ENCODE data around the gene ZNF184.

The ZNF184 gene

GRCh38 chr6:27419363-27419762, 53.5 kb downstream of the ZNF184 start:
- no peak for DNase-seq

DNA sequence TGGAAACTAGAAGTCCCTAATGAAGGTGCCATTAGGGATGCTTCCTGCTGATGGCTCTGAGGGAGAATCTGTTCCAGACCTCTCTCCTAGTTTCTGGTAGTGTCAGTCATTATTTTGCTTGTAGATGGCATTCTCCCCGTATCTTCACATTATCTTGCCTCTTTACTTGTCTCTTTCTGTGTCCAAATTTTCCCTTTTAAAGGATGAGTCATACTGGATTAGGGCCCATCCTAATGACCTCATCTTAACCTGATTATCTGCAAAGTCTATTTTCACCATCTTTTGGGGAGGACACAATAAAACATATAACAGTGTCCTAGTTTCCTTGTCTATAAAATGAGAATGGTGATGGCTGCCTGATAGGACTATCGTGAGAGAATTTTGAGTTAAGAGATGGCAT, 57.0 kb downstream of the ZNF184 start:
- no peak for DNase-seq

DNA sequence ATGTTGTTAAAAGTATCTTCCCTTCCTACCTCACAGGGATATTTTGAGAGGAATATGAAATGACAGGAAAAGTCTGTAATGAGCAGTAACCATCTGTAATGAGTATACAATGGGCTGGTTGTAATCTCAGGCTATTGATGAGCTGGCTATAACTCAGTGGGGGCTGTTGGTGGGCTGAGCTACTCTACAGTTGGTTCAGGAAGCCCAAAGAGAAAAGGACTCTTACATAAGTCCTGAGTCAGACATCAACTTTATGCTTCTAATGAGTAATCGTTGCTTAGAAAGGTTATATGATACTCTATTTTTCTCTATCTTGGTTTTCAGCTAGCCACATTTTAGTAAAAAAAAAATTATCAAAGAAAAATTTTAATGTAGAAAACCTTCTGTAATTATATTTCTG, 57.9 kb downstream of the ZNF184 start:
- DNase-seq: no peak

DNA sequence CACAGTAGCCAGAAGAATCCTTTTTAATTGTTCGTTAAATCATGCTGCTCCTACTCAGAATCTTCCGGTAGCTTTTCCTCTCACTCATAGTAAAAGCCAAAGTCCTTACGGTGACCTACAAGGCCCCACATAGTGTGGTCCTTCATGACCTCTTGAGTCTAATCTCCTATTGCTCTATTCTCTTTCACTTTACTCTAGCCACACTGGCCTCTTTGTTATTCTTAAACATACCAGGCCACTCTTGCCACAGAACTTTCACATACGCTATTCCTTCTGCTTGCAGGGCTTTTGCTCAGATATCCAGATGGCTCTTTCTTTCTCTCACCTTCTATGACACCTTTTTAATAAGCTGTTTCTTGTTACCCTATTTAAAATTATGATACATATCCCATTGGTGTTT, 58.6 kb downstream of the ZNF184 start:
- DNase-seq: no peak

DNA sequence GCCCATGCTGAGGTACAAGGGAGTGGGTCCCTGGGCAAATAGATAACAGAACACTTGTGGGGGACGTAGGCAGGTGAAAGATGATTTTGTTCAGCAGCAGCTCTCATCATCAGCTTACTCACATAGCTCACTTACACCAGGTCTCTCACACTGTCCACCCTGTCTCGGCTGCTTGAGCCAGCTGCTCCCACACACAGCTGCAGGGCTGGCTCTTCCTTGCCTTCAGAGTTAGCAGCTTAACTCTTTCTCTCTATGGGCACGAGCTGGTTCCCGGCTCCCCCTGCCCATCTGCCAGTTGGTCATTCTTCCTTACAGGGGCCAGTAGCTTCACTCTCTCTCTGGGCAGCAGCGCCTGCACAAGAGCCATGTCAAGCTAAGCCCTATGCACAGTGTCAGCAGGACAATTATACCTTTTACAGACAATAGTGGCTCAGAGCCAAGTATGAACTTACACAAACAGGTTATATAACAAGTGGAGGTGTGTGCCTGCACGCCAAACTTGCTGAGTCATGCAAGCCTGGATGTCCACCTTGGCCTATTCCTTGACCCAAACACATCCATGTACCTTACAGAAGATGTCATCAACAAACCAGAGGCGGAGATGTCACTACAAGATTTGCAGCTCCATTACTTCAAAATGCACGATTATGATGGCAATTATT, 65.6 kb downstream of the ZNF184 start:
- DNase-seq: no peak

DNA sequence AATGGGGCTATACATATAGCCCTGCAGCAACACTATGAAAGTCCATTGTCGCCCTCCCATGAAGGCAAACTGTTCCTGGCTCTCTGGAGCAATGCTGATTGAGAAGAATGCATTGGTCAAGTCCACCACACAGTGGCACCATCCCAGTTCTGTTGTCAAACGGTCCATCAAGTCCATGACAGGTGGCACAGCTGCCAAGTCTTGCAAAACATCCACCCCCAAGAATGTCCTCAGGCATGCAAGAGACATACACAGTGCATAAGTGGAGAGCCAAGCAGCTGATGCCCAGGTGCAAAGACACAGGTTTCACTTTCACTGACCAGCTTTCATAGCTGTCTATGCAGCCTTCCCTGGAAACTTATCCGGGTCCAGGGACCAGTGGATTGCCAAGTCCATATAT, 66.8 kb downstream of the ZNF184 start:
- no peak for DNase-seq

GRCh38 chr6:27400877-27401642, 71.8 kb downstream of the ZNF184 start:
- DNase-seq: no peak

Data from NCI-H1694 (cell line).